GOT3 (cell line): ENCODE measurements around the gene DYNC1H1.

Experiments
- DNase-seq: peaks from one replicate; lab custom pipeline; 2025; ENCODE audit warnings: mixed read lengths; lab: John Stamatoyannopoulos, UW

DYNC1H1 gene

GRCh38 chr14:101944451-101944850 is 19.9 kb upstream of the DYNC1H1 start:
- no peak for DNase-seq

GRCh38 chr14:101945171-101945570 is 19.2 kb upstream of the DYNC1H1 start:
- DNase-seq, result no peak

- no peak for DNase-seq
These were observed 16.8 kb upstream of the DYNC1H1 start for GRCh38 chr14:101947577-101947903.

GRCh38 chr14:101947904-101948665 is 16.3 kb upstream of the DYNC1H1 start:
- DNase-seq, result peak; percentile 92

GRCh38 chr14:101948666-101949216 is 15.6 kb upstream of the DYNC1H1 start:
- no peak for DNase-seq

- DNase-seq, result no peak
These were observed 14.3 kb upstream of the DYNC1H1 start for GRCh38 chr14:101950100-101950499.

GRCh38 chr14:101950516-101951215 is 13.7 kb upstream of the DYNC1H1 start:
- no peak for DNase-seq

GRCh38 chr14:101953151-101953550 is 11.2 kb upstream of the DYNC1H1 start:
- DNase-seq, result no peak

- no peak for DNase-seq
These were observed 9.9 kb upstream of the DYNC1H1 start for GRCh38 chr14:101954501-101954900.

- no peak for DNase-seq
These were observed 8.6 kb upstream of the DYNC1H1 start for GRCh38 chr14:101955695-101956161.

- no peak for DNase-seq
These were observed 8.0 kb upstream of the DYNC1H1 start for GRCh38 chr14:101956179-101956885.

GRCh38 chr14:101957406-101958234 is 6.8 kb upstream of the DYNC1H1 start:
- DNase-seq, result no peak

- DNase-seq, result no peak
These were observed 5.8 kb upstream of the DYNC1H1 start for GRCh38 chr14:101958418-101959180.

GRCh38 chr14:101959277-101959676 is 5.1 kb upstream of the DYNC1H1 start:
- DNase-seq, result no peak

- no peak for DNase-seq
These were observed 4.1 kb upstream of the DYNC1H1 start for GRCh38 chr14:101960225-101960624.

GRCh38 chr14:101961011-101961721 is 3.2 kb upstream of the DYNC1H1 start:
- peak; percentile 4 for DNase-seq

GRCh38 chr14:101961746-101962502 is 2.4 kb upstream of the DYNC1H1 start:
- DNase-seq, result no peak

- no peak for DNase-seq
These were observed 1.9 kb upstream of the DYNC1H1 start for GRCh38 chr14:101962503-101962874.

- DNase-seq, result no peak
These were observed 1.3 kb upstream of the DYNC1H1 start for GRCh38 chr14:101963052-101963451.
